CD4-positive, alpha-beta T cell treated with Interferon alpha-2 for 1 hour (primary cell): ENCODE results near the gene CENPL.
"Not testable (repeated sequence)": the region's sequence is repeated elsewhere in the genome, so short reads cannot be mapped to it uniquely, and the experiment has no call there.

Source experiments
- DNase-seq, 2 donors: peaks; one replicate each; pipeline ENCODE4 v3.0.0-alpha.2; 2020 to 2022

The CENPL gene

GRCh38 chr1:173857363-173857917 is 32.8 kb upstream of the CENPL start:
- no peak for DNase-seq

GRCh38 chr1:173856903-173857302 is 32.2 kb upstream of the CENPL start:
- DNase-seq, result no peak

GRCh38 chr1:173856014-173856413 is 31.3 kb upstream of the CENPL start:
- no peak for DNase-seq

GRCh38 chr1:173853074-173853473 is 28.4 kb upstream of the CENPL start:
- no peak for DNase-seq

- no peak for DNase-seq
These were observed 27.4 kb upstream of the CENPL start for GRCh38 chr1:173852105-173852504.

GRCh38 chr1:173832748-173833147 is 8.1 kb upstream of the CENPL start:
- DNase-seq, result no peak

GRCh38 chr1:173827611-173828010 is 2.9 kb upstream of the CENPL start:
- DNase-seq, result no peak

GRCh38 chr1:173823781-173824314 is 835 bp downstream of the CENPL start:
- DNase-seq, result no peak

- DNase-seq, result no peak
These were observed 3.0 kb downstream of the CENPL start for GRCh38 chr1:173821680-173822079.

GRCh38 chr1:173818459-173818858 is 6.2 kb downstream of the CENPL start:
- DNase-seq, result no peak

GRCh38 chr1:173813654-173814053 is 11.0 kb downstream of the CENPL start:
- DNase-seq, result not testable (repeated sequence)

GRCh38 chr1:173802961-173803360 is 21.7 kb downstream of the CENPL start:
- no peak for DNase-seq

- not testable (repeated sequence) for DNase-seq
These were observed 24.7 kb downstream of the CENPL start for GRCh38 chr1:173799995-173800394.

GRCh38 chr1:173798078-173798477 is 26.6 kb downstream of the CENPL start:
- DNase-seq, result no peak

GRCh38 chr1:173789841-173790240 is 34.8 kb downstream of the CENPL start:
- no peak for DNase-seq

- DNase-seq, result no peak
These were observed 39.7 kb downstream of the CENPL start for GRCh38 chr1:173784997-173785396.

GRCh38 chr1:173779936-173780335 is 44.7 kb downstream of the CENPL start:
- DNase-seq, result no peak

- DNase-seq, result no peak
These were observed 49.0 kb downstream of the CENPL start for GRCh38 chr1:173775578-173776226.

GRCh38 chr1:173771560-173771959 is 53.1 kb downstream of the CENPL start:
- no peak for DNase-seq

- DNase-seq, result peak in 1 of 2 donors; percentile 1
These were observed 54.4 kb downstream of the CENPL start for GRCh38 chr1:173770330-173770729.

GRCh38 chr1:173768827-173769226 is 55.9 kb downstream of the CENPL start:
- DNase-seq, result no peak

- DNase-seq, result no peak
These were observed 56.5 kb downstream of the CENPL start for GRCh38 chr1:173768206-173768605.

- not testable (repeated sequence) for DNase-seq
These were observed 60.4 kb downstream of the CENPL start for GRCh38 chr1:173764331-173764730.

- no peak for DNase-seq
These were observed 65.7 kb downstream of the CENPL start for GRCh38 chr1:173758980-173759379.

GRCh38 chr1:173758110-173758509 is 66.6 kb downstream of the CENPL start:
- DNase-seq, result no peak
